ENCODE results near the gene RAVER2. TPM values are rescaled to one million over a fixed set of nuclear protein-coding genes. Genes with fewer than 3 reads are reported as not detected.

Gene RAVER2
- total and polyA plus RNA-seq, 2 experiments from 2014 or later, result 7.8 to 24.6 TPM

DNA sequence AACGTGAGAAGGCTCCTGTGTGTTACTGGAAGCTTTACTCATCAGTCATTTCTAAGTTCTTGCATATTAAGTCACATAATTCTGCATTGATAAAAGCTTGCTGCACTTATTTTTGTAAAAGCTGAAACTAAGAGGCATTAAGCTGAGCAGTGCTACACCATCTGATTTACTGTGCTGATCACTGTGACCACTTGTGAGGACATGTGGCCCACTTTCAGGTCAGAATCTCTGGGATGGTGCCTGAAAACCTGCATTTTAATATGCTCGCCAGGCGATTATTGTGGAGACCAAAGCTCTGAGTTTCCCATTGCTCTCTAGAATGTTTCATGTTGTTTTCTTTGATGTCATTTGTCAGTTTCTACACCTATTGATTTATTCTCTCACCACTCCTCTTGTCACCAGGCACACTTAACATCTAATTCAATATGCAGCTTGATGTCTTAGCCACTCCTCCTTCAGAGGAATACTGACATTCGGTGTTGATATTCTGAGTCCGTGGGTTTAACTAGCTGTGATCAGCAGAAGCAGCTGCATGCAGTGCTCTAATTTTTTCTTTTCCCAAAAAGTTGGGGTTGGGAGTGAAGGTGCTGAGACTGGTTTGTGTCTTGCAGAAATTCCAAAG lies 85.3 kb downstream of the RAVER2 start:
- Histone ChIP-seq H2AFZ (no peak overlapping the region), H3K9me2 (ENCODE audit: insufficient read depth) (no peaks in the 10 kb centered on the region), H3K4me2 (no peak overlapping the region), H3K79me2 (replicated peaks; ENCODE audit: insufficient read depth) (no peaks in the 10 kb centered on the region), H4K20me1 (replicated peaks; ENCODE audit: insufficient read depth) (no peaks in the 10 kb centered on the region), H3F3A (replicated peaks; ENCODE audit: low read depth) (no peaks in the 10 kb centered on the region), H3K27ac (ENCODE audit: low read depth) (no peak overlapping the region), H3K27me3 (ENCODE audit: insufficient read depth) (no peaks in the 10 kb centered on the region), H3K4me3 (no peak overlapping the region), H3K36me3 (ENCODE audit: insufficient read depth) (no peaks in the 10 kb centered on the region), H3K4me1 (ENCODE audit: insufficient read depth) (no peaks in the 10 kb centered on the region)
- H3K4me1 Mint-ChIP-seq, result peaks cover 10% of the 10 kb centered on the region
- no peak for TF ChIP-seq ZNF114 (CRISPR knock-in tag; IDR thresholded peaks at IDR 0.05)
- peaks cover 1% of the 10 kb centered on the region for H3K27me3 Mint-ChIP-seq (ENCODE audit: insufficient read depth, low read depth, poor library complexity)
- ATAC-seq (no peak), DNase-seq (ENCODE audit: low spot score) (no peak)
- peak overlapping the region; percentile 21 for H3K27ac Mint-ChIP-seq
- H3K4me3 Mint-ChIP-seq, result no peak overlapping the region
- no peaks in the 10 kb centered on the region; the same call in 2 of the 3 replicates for H3K36me3 Mint-ChIP-seq (ENCODE audit: low read depth)
- no peaks in the 10 kb centered on the region for H3K9me3 Mint-ChIP-seq

DNA sequence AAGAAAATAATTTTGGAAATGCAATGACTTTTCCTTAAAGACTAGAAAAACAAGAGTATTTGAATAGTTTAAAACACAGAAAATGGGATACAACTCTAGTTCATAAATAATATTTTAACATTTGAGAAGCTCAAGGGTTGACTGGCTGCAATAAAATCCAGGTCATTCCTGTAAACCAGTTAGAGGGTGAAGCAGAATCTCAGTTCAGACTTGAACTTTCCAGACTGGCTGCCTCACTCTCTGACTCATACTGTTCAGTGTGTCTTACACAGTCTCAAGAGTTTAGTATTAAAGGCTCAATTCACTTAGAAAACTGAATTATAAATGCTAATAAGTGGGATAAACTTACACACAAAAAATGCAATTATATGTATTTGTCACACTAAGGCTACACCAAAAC lies 89.9 kb downstream of the RAVER2 start:
- no peak overlapping the region for H3K4me2 ChIP-seq
- H3K79me2 ChIP-seq (replicated peaks; ENCODE audit: insufficient read depth), result no peaks in the 10 kb centered on the region
- no peak overlapping the region for H3K4me3 Mint-ChIP-seq
- no peak overlapping the region for H3K27ac ChIP-seq (ENCODE audit: low read depth)
- no peak overlapping the region for H3K27ac Mint-ChIP-seq
- no peak for ATAC-seq
- no peaks in the 10 kb centered on the region for H3K9me2 ChIP-seq (ENCODE audit: insufficient read depth)
- no peaks in the 10 kb centered on the region for H3K27me3 ChIP-seq (ENCODE audit: insufficient read depth)
- H3F3A ChIP-seq (replicated peaks; ENCODE audit: low read depth), result no peaks in the 10 kb centered on the region
- H3K36me3 ChIP-seq (ENCODE audit: insufficient read depth), result no peaks in the 10 kb centered on the region; the same call in 1 of the 2 replicates
- H3K4me1 Mint-ChIP-seq, result peaks cover 3% of the 10 kb centered on the region; the same call in 2 of the 3 replicates
- H3K4me1 ChIP-seq (ENCODE audit: insufficient read depth), result no peaks in the 10 kb centered on the region
- peaks cover 1% of the 10 kb centered on the region for H3K27me3 Mint-ChIP-seq (ENCODE audit: insufficient read depth, low read depth, poor library complexity)
- no peak overlapping the region for H3K4me3 ChIP-seq
- DNase-seq (ENCODE audit: low spot score), result no peak
- no peaks in the 10 kb centered on the region for H3K9me3 Mint-ChIP-seq
- no peak overlapping the region for H2AFZ ChIP-seq
- H4K20me1 ChIP-seq (replicated peaks; ENCODE audit: insufficient read depth), result no peaks in the 10 kb centered on the region
- H3K36me3 Mint-ChIP-seq (ENCODE audit: low read depth), result peaks cover 15% of the 10 kb centered on the region
- TF ChIP-seq, protein P1, sequence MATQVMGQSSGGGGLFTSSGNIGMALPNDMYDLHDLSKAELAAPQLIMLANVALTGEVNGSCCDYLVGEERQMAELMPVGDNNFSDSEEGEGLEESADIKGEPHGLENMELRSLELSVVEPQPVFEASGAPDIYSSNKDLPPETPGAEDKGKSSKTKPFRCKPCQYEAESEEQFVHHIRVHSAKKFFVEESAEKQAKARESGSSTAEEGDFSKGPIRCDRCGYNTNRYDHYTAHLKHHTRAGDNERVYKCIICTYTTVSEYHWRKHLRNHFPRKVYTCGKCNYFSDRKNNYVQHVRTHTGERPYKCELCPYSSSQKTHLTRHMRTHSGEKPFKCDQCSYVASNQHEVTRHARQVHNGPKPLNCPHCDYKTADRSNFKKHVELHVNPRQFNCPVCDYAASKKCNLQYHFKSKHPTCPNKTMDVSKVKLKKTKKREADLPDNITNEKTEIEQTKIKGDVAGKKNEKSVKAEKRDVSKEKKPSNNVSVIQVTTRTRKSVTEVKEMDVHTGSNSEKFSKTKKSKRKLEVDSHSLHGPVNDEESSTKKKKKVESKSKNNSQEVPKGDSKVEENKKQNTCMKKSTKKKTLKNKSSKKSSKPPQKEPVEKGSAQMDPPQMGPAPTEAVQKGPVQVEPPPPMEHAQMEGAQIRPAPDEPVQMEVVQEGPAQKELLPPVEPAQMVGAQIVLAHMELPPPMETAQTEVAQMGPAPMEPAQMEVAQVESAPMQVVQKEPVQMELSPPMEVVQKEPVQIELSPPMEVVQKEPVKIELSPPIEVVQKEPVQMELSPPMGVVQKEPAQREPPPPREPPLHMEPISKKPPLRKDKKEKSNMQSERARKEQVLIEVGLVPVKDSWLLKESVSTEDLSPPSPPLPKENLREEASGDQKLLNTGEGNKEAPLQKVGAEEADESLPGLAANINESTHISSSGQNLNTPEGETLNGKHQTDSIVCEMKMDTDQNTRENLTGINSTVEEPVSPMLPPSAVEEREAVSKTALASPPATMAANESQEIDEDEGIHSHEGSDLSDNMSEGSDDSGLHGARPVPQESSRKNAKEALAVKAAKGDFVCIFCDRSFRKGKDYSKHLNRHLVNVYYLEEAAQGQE (IDR thresholded peaks at IDR 0.05; ENCODE audit: unreplicated experiment), result no peak
- TF ChIP-seq STAT1 (IDR thresholded peaks at IDR 0.05; ENCODE audit: unreplicated experiment) (no peak), POLR2AphosphoS5 (IDR thresholded peaks at IDR 0.05; ENCODE audit: low read depth) (no peak), ZNF331 (CRISPR knock-in tag; IDR thresholded peaks at IDR 0.05; ENCODE audit: low read depth) (no peak), ZNF114 (CRISPR knock-in tag; IDR thresholded peaks at IDR 0.05) (no peak), EZH2 (IDR thresholded peaks at IDR 0.05; ENCODE audit: low read depth, unreplicated experiment) (no peak), CREB1 (CRISPR knock-in tag; IDR thresholded peaks at IDR 0.05; ENCODE audit: low read depth) (no peak)
- TF ChIP-seq, protein P2, sequence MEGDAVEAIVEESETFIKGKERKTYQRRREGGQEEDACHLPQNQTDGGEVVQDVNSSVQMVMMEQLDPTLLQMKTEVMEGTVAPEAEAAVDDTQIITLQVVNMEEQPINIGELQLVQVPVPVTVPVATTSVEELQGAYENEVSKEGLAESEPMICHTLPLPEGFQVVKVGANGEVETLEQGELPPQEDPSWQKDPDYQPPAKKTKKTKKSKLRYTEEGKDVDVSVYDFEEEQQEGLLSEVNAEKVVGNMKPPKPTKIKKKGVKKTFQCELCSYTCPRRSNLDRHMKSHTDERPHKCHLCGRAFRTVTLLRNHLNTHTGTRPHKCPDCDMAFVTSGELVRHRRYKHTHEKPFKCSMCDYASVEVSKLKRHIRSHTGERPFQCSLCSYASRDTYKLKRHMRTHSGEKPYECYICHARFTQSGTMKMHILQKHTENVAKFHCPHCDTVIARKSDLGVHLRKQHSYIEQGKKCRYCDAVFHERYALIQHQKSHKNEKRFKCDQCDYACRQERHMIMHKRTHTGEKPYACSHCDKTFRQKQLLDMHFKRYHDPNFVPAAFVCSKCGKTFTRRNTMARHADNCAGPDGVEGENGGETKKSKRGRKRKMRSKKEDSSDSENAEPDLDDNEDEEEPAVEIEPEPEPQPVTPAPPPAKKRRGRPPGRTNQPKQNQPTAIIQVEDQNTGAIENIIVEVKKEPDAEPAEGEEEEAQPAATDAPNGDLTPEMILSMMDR (conservative IDR thresholded peaks at IDR 0.05; ENCODE audit: low read depth in 2 of 2), result no peak
- TF ChIP-seq, protein P3, sequence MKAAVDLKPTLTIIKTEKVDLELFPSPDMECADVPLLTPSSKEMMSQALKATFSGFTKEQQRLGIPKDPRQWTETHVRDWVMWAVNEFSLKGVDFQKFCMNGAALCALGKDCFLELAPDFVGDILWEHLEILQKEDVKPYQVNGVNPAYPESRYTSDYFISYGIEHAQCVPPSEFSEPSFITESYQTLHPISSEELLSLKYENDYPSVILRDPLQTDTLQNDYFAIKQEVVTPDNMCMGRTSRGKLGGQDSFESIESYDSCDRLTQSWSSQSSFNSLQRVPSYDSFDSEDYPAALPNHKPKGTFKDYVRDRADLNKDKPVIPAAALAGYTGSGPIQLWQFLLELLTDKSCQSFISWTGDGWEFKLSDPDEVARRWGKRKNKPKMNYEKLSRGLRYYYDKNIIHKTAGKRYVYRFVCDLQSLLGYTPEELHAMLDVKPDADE (IDR thresholded peaks at IDR 0.05), result no peak

Measured in GM23338 (cell line).